ENCODE measurements around the gene SORBS2.

GRCh38 chr4:185773419-185773818 is 38.6 kb downstream of the SORBS2 start:
- TF ChIP-seq POLR2A (IDR thresholded peaks at IDR 0.05; ENCODE audit: low read depth, low read length) = no peak
- TF ChIP-seq POLR2AphosphoS5 (IDR thresholded peaks at IDR 0.05; ENCODE audit: low read depth, low read length) = no peak

All from GM12891 (cell line).